Measurements from ENCODE around the gene CDKAL1. TPM values are rescaled to one million over a fixed set of nuclear protein-coding genes. Genes with fewer than 3 reads are reported as not detected.

Gene CDKAL1
- total and polyA plus RNA-seq, 2 donors (not counting 3 experiments of a cell fraction or from before 2014, with no cell fraction given), result 6.1 to 20.5 TPM

- Histone ChIP-seq H2AFZ (ENCODE audit: low read depth, low read length) (no peak overlapping the region), H4K20me1 (replicated peaks; ENCODE audit: control insufficient read depth, extremely low read depth, insufficient read depth, low read length) (no peaks in the 10 kb centered on the region), H3K79me2 (ENCODE audit: control insufficient read depth, insufficient read depth, low read length) (no peaks in the 10 kb centered on the region), H3K9ac (replicated peaks; ENCODE audit: extremely low read depth, insufficient read depth, low read length) (no peak overlapping the region), H3K27me3 (ENCODE audit: control insufficient read depth in 2 of 2, insufficient read depth in 2 of 2, low read length in 2 of 2) (no peaks in the 10 kb centered on the region), H3K4me3 (replicated peaks in 1 of 3; ENCODE audit: insufficient read depth in 1 of 3, low read depth in 1 of 3, low read length in 3 of 3) (no peak overlapping the region), H3K27ac (ENCODE audit: insufficient read depth, low read depth, low read length) (no peak overlapping the region), H3K9me3 (replicated peaks; ENCODE audit: control insufficient read depth, insufficient read depth, low read length) (no peaks in the 10 kb centered on the region), H3K9me1 (replicated peaks; ENCODE audit: control insufficient read depth, extremely low read depth, insufficient read depth, low read length) (no peaks in the 10 kb centered on the region), H3K4me1 (ENCODE audit: control insufficient read depth, extremely low read depth, insufficient read depth, low read length) (no peaks in the 10 kb centered on the region), H3K36me3 (ENCODE audit: control insufficient read depth in 2 of 2, extremely low read depth in 1 of 2, insufficient read depth in 2 of 2, low read length in 2 of 2) (no peaks in the 10 kb centered on the region), H3K4me2 (ENCODE audit: insufficient read depth, low read length) (no peak overlapping the region)
- dilution Hi-C loops (cut with MboI; ENCODE audit: extremely low pct_ligation_motif_present, low sequenced_read_pairs), result no loop called here
- intact Hi-C loops (cut with micrococcal nuclease), result no loop called here
- no peak for FAIRE-seq
- DNase-seq (ENCODE audit: low read depth, low spot score), result no peak
- BruUV-seq (replicated peaks), result no TSS peak
- ChIA-PET POLR2A (no interaction called here), CTCF (no interaction called here)
- TF ChIP-seq GATA2 (IDR thresholded peaks at IDR 0.05; ENCODE audit: insufficient read depth, insufficient read length, low read depth, low read length), result no peak
- TF ChIP-seq FOS (IDR thresholded peaks at IDR 0.05; ENCODE audit: borderline replicate concordance, insufficient read depth, low read length), result no peak
- TF ChIP-seq MYC (IDR thresholded peaks at IDR 0.05; ENCODE audit: low read depth, low read length), result no peak
- TF ChIP-seq POLR2AphosphoS5 (IDR thresholded peaks at IDR 0.05; ENCODE audit: insufficient read depth, low read depth, low read length), result no peak
These were observed 565.4 kb downstream of the CDKAL1 start for GRCh38 chr6:21099338-21100314.

DNA sequence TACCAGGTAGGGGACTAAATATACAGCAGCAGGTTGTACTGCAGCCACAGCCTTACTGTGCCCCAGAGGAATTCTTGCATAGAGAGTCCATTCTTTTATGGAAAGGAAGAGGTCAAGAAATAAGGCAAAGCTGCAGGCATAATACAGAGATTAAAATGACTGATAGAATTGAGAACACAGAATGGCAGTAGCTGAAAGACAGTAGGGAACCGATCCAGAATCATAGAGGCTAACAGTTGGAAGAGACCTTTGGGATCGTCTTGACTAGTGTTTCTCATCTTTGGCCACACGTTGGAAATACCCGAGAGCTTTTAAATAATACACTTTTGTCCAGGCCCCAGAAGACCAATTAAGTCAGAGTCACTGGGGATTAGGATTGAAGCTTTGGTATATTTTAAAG lies 566.7 kb downstream of the CDKAL1 start:
- DNase-seq (ENCODE audit: low read depth, low spot score) (no peak), FAIRE-seq (no peak)
- Histone ChIP-seq H3K9me3 (replicated peaks; ENCODE audit: control insufficient read depth, insufficient read depth, low read length) (no peaks in the 10 kb centered on the region), H3K9ac (replicated peaks; ENCODE audit: extremely low read depth, insufficient read depth, low read length) (no peak overlapping the region), H3K79me2 (ENCODE audit: control insufficient read depth, insufficient read depth, low read length) (no peaks in the 10 kb centered on the region), H3K36me3 (ENCODE audit: control insufficient read depth in 2 of 2, extremely low read depth in 1 of 2, insufficient read depth in 2 of 2, low read length in 2 of 2) (no peaks in the 10 kb centered on the region), H3K4me1 (ENCODE audit: control insufficient read depth, extremely low read depth, insufficient read depth, low read length) (no peaks in the 10 kb centered on the region), H3K4me3 (replicated peaks in 1 of 3; ENCODE audit: insufficient read depth in 1 of 3, low read depth in 1 of 3, low read length in 3 of 3) (no peak overlapping the region), H3K9me1 (replicated peaks; ENCODE audit: control insufficient read depth, extremely low read depth, insufficient read depth, low read length) (no peaks in the 10 kb centered on the region), H3K27me3 (ENCODE audit: control insufficient read depth in 2 of 2, insufficient read depth in 2 of 2, low read length in 2 of 2) (no peaks in the 10 kb centered on the region), H2AFZ (ENCODE audit: low read depth, low read length) (no peak overlapping the region), H3K27ac (ENCODE audit: insufficient read depth, low read depth, low read length) (no peak overlapping the region), H4K20me1 (replicated peaks; ENCODE audit: control insufficient read depth, extremely low read depth, insufficient read depth, low read length) (no peaks in the 10 kb centered on the region), H3K4me2 (ENCODE audit: insufficient read depth, low read length) (no peak overlapping the region)
- TF ChIP-seq MYC (IDR thresholded peaks at IDR 0.05; ENCODE audit: low read depth, low read length), result no peak
- TF ChIP-seq EZH2 (IDR thresholded peaks at IDR 0.05; ENCODE audit: borderline replicate concordance, low read depth, low read length, severe bottlenecking), result no peak
- TF ChIP-seq POLR2A (IDR thresholded peaks at IDR 0.05; ENCODE audit: low read depth, low read length), result no peak
- no peak for TF ChIP-seq POLR2AphosphoS5 (IDR thresholded peaks at IDR 0.05; ENCODE audit: insufficient read depth, low read depth, low read length)
- TF ChIP-seq JUN (IDR thresholded peaks at IDR 0.05; ENCODE audit: borderline replicate concordance, insufficient read depth, insufficient read length, low read depth), result no peak
- TF ChIP-seq, protein P1, sequence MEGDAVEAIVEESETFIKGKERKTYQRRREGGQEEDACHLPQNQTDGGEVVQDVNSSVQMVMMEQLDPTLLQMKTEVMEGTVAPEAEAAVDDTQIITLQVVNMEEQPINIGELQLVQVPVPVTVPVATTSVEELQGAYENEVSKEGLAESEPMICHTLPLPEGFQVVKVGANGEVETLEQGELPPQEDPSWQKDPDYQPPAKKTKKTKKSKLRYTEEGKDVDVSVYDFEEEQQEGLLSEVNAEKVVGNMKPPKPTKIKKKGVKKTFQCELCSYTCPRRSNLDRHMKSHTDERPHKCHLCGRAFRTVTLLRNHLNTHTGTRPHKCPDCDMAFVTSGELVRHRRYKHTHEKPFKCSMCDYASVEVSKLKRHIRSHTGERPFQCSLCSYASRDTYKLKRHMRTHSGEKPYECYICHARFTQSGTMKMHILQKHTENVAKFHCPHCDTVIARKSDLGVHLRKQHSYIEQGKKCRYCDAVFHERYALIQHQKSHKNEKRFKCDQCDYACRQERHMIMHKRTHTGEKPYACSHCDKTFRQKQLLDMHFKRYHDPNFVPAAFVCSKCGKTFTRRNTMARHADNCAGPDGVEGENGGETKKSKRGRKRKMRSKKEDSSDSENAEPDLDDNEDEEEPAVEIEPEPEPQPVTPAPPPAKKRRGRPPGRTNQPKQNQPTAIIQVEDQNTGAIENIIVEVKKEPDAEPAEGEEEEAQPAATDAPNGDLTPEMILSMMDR (IDR thresholded peaks at IDR 0.05; ENCODE audit: extremely low read depth in 1 of 2, insufficient read depth in 1 of 2, low read depth in 1 of 2, low read length in 2 of 2), result no peak
- TF ChIP-seq GATA2 (IDR thresholded peaks at IDR 0.05; ENCODE audit: insufficient read depth, insufficient read length, low read depth, low read length), result no peak
- TF ChIP-seq FOS (IDR thresholded peaks at IDR 0.05; ENCODE audit: borderline replicate concordance, insufficient read depth, low read length), result no peak
- no peak for TF ChIP-seq MAX (IDR thresholded peaks at IDR 0.05; ENCODE audit: insufficient read depth, insufficient read length)
- CTCF ChIA-PET, result interaction anchor here (1.5 kb wide), 1 partner anchor 10 kb away, joined by 3 read pairs; no protein-coding TSS in a partner anchor
- no TSS peak for BruUV-seq (replicated peaks)
- POLR2A ChIA-PET, result no interaction called here
- dilution Hi-C loops (cut with MboI; ENCODE audit: extremely low pct_ligation_motif_present, low sequenced_read_pairs) (no loop called here), intact Hi-C loops (cut with micrococcal nuclease) (no loop called here)
